Tibial artery (tissue), 4 donors: ENCODE measurements around the gene COL18A1.

Source experiments
- DNase-seq, 2 donors: peaks; one replicate each; pipeline ENCODE4 v3.0.0-alpha.2; 2019
- H3K27ac ChIP-seq, 2 donors: fragments of 200-600 bp; sonication (generic) in 1 of 2; 1 replicate in 1 of 2; 2 replicates in 1 of 2; pipeline ENCODE4 v1.5.1; 2018 to 2019; ENCODE audit warnings: mild to moderate bottlenecking in 1 of 2
- H3K27me3 ChIP-seq, 2 donors: fragments of 200-600 bp; sonication (generic) in 1 of 2; one replicate each; pipeline versions ENCODE4 v1.5.1 to v1.6.0; 2016 to 2019
- H3K36me3 ChIP-seq, 3 donors: fragments of 200-600 bp; sonication (generic) in 2 of 3; one replicate each; pipeline ENCODE4 v1.5.1; 2016 to 2019; ENCODE audit warnings: mild to moderate bottlenecking in 2 of 3
- H3K4me1 ChIP-seq, 4 donors: fragments of 200-600 bp; sonication (generic) in 2 of 4; 1 replicate in 3 of 4; 2 replicates in 1 of 4; pipeline ENCODE4 v1.5.1; 2016 to 2019
- H3K4me3 ChIP-seq, 2 donors: fragments of 200-600 bp; sonication (generic) in 1 of 2; 1 replicate in 1 of 2; 2 replicates in 1 of 2; pipeline ENCODE4 v1.5.1; 2018 to 2019; ENCODE audit warnings: mild to moderate bottlenecking in 2 of 2
- H3K9me3 ChIP-seq, 3 donors: fragments of 200-600 bp; sonication (generic) in 1 of 3; one replicate each; pipeline ENCODE4 v1.5.1; 2016 to 2019
- CTCF ChIP-seq, 2 experiments: fragments of 200-600 bp in 1 of 2; fragments of 450-650 bp in 1 of 2; IDR thresholded peaks; one replicate each; pipeline ENCODE4 v1.5.1; 2017 to 2019; ENCODE audit warnings: antibody characterized with exemption in 2 of 2, mild to moderate bottlenecking in 1 of 2, moderate library complexity in 1 of 2
- intact Hi-C: fragments of 100-400 bp; cut with DNase I; formaldehyde crosslinking; loops from one replicate; pipeline ENCODE4 v1.15.0; 2023; ENCODE audit warnings: low total_unique reads

The COL18A1 gene

GRCh38 chr21:45438391-45439145, 33.6 kb downstream of the COL18A1 start:
- no peak for DNase-seq
- TF ChIP-seq CTCF (IDR thresholded peaks at IDR 0.05) = no peak
- H3K4me1 ChIP-seq = peaks cover 4 to 60% (median 48%) of the 10 kb centered on the region in 4 donors
- peak overlapping the region; percentile 24 to 49 for H3K4me3 ChIP-seq
- H3K27ac ChIP-seq = peak overlapping the region; percentile 65 to 75
- intact Hi-C loops = loop anchor here (2.0 kb wide), 1 partner anchor 146 kb away; no protein-coding TSS in a partner anchor
- H3K36me3 ChIP-seq = no peaks in the 10 kb centered on the region
- H3K9me3 ChIP-seq = no peaks in the 10 kb centered on the region
- no peaks in the 10 kb centered on the region for H3K27me3 ChIP-seq

GRCh38 chr21:45439161-45439872, 34.4 kb downstream of the COL18A1 start:
- Histone ChIP-seq H3K4me1 (peaks cover 4 to 60% (median 48%) of the 10 kb centered on the region in 4 donors), H3K36me3 (no peaks in the 10 kb centered on the region), H3K27me3 (no peaks in the 10 kb centered on the region), H3K9me3 (no peaks in the 10 kb centered on the region), H3K4me3 (peak overlapping the region; percentile 24 to 49), H3K27ac (peak overlapping the region; percentile 65 to 75)
- peak; percentile 82 to 91 for DNase-seq
- intact Hi-C loops = loop anchor here (2.0 kb wide), 1 partner anchor 147 kb away; no protein-coding TSS in a partner anchor
- TF ChIP-seq CTCF (IDR thresholded peaks at IDR 0.05) = peak; percentile 95 to 99

GRCh38 chr21:45439901-45440461, 35.0 kb downstream of the COL18A1 start:
- peaks cover 4 to 57% (median 44%) of the 10 kb centered on the region in 4 donors for H3K4me1 ChIP-seq

DNA sequence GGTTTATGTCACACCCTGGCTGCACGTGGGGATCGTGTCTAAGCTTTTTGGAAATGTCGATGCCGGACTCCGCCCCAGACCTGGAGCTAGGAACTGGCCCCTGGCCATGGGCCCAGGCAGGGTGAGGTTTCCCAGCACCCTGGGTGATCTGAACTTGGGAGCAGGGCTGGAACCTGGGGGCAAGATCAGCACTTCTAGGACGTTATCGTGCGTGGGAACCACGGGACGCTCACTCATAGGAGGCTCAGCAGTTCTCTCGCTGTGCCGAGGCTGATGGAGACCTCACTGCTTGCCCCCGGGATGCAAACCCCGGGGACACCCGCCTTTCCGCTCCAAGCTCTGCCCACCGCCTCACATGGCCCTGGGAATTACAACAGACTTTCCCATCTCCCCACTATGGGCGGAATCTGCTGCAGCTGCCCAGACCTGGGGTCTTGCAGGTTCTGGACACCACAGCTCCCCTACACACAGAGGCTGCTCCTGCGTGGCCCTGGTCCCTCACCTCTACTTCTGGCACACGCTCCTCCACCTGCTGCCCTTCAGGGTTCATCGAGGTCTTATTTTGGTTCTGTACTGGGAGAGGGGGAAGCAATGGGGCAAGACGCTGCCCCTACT, 35.9 kb downstream of the COL18A1 start:
- Histone ChIP-seq H3K9me3 (no peaks in the 10 kb centered on the region), H3K4me3 (no peak overlapping the region), H3K27me3 (no peaks in the 10 kb centered on the region), H3K4me1 (peaks cover 4 to 48% (median 38%) of the 10 kb centered on the region in 4 donors), H3K36me3 (no peaks in the 10 kb centered on the region), H3K27ac (peak overlapping the region; percentile 65 to 75)
- no peak for TF ChIP-seq CTCF (IDR thresholded peaks at IDR 0.05)
- no peak for DNase-seq
- intact Hi-C loops = no loop called here

More at GRCh38 chr21:45439901-45440461, 35.0 kb downstream of the COL18A1 start:
- no peak overlapping the region for H3K4me3 ChIP-seq
- DNase-seq = no peak
- TF ChIP-seq CTCF (IDR thresholded peaks at IDR 0.05) = no peak
- H3K27me3 ChIP-seq = no peaks in the 10 kb centered on the region
- H3K36me3 ChIP-seq = no peaks in the 10 kb centered on the region
- no peaks in the 10 kb centered on the region for H3K9me3 ChIP-seq
- H3K27ac ChIP-seq = peak overlapping the region; percentile 65 to 75
- intact Hi-C loops = loop anchor here (2.0 kb wide), 1 partner anchor 147 kb away; no protein-coding TSS in a partner anchor
